Fibroblast of lung (primary cell): ENCODE results near the gene DNER. TPM values are rescaled to one million over a fixed set of nuclear protein-coding genes. Genes with fewer than 3 reads are reported as not detected.

Source experiments
- DNase-seq, 2 donors: peaks; one replicate each; pipeline versions ENCODE4 v3.0.0 to v3.0.0-alpha.2; 2010; ENCODE audit warnings: low read depth in 2 of 2
- H2AFZ ChIP-seq: 2 replicates; pipeline ENCODE4 v1.5.1; 2012; ENCODE audit warnings: low read length, control low read depth, inconsistent platforms
- H3K27ac ChIP-seq: 2 replicates; pipeline ENCODE4 v1.5.1; 2011; ENCODE audit warnings: low read length, control low read depth; ENCODE audit not compliant: insufficient read depth
- H3K27me3 ChIP-seq: 2 replicates; pipeline ENCODE4 v1.5.1; 2011; ENCODE audit warnings: mild to moderate bottlenecking, low read length; ENCODE audit not compliant: control insufficient read depth, insufficient read depth
- H3K36me3 ChIP-seq: 2 replicates; pipeline ENCODE4 v1.5.1; 2011; ENCODE audit warnings: low read length; ENCODE audit not compliant: control insufficient read depth, insufficient read depth
- H3K4me1 ChIP-seq: 2 replicates; pipeline ENCODE4 v1.5.1; 2011; ENCODE audit warnings: low read length; ENCODE audit not compliant: control insufficient read depth, insufficient read depth; ENCODE audit errors: extremely low read depth
- H3K4me2 ChIP-seq: 2 replicates; pipeline ENCODE4 v1.5.1; 2011; ENCODE audit warnings: low read length, control low read depth; ENCODE audit not compliant: insufficient read depth; ENCODE audit errors: extremely low read depth
- H3K4me3 ChIP-seq, 4 experiments: fragments of 200-600 bp in 1 of 4; sonication (generic) in 1 of 4; replicated peaks in 1 of 4; 2 replicates each; pipeline ENCODE4 v1.5.1; 2011 to 2016; ENCODE audit warnings: low read length in 4 of 4, low read depth in 3 of 4, mild to moderate bottlenecking in 3 of 4, control low read depth in 2 of 4, inconsistent platforms in 1 of 4, mixed read lengths in 1 of 4; ENCODE audit not compliant: insufficient read depth in 1 of 4; ENCODE audit errors: control extremely low read depth in 1 of 4
- H3K79me2 ChIP-seq: 2 replicates; pipeline ENCODE4 v1.5.1; 2012; ENCODE audit warnings: mild to moderate bottlenecking, low read length, inconsistent platforms; ENCODE audit not compliant: control insufficient read depth, insufficient read depth
- H3K9ac ChIP-seq: 2 replicates; pipeline ENCODE4 v1.5.1; 2011; ENCODE audit warnings: mild to moderate bottlenecking, low read length, control low read depth; ENCODE audit not compliant: insufficient read depth
- H3K9me3 ChIP-seq: 2 replicates; pipeline ENCODE4 v1.5.1; 2012; ENCODE audit warnings: low read depth, low read length; ENCODE audit not compliant: control insufficient read depth, insufficient read depth
- H4K20me1 ChIP-seq: 2 replicates; pipeline ENCODE4 v1.5.1; 2011; ENCODE audit warnings: low read length; ENCODE audit not compliant: control insufficient read depth, insufficient read depth; ENCODE audit errors: extremely low read depth
- EZH2 ChIP-seq: IDR thresholded peaks from 2 replicates; pipeline ENCODE4 v1.5.1; 2012; ENCODE audit warnings: low read length, control low read depth, mild to moderate bottlenecking; ENCODE audit errors: missing control alignments
- polyA plus RNA-seq, 2 donors: library from polyadenylated mRNA; depleted of rRNA in 1 of 2; stranded (reverse) in 1 of 2; unstranded in 1 of 2; fragments of >200 nt; gene quantifications; 2 replicates each; pipeline ENCODE4 v1.2.1, GENCODE V29; 2011 to 2012; ENCODE audit warnings: missing spikeins in 1 of 2
- total RNA-seq: library from RNA; depleted of rRNA; stranded (reverse); fragments of >200 nt; gene quantifications from 2 replicates; pipeline ENCODE4 v1.2.1, GENCODE V29; 2014
- TF ChIP-seq, protein P1 (sequence below), 2 donors: IDR thresholded peaks in 1 of 2; conservative IDR thresholded peaks in 1 of 2; 1 replicate in 1 of 2; 2 replicates in 1 of 2; pipeline ENCODE4 v1.5.1; 2011 to 2012; ENCODE audit warnings: low read length in 2 of 2, control low read depth in 1 of 2, inconsistent platforms in 1 of 2, low read depth in 1 of 2, mild to moderate bottlenecking in 1 of 2

The DNER gene
- total and polyA plus RNA-seq, 2 donors (not counting 1 experiment from before 2014, with no cell fraction given), result 0.33 to 0.43 TPM

DNA sequence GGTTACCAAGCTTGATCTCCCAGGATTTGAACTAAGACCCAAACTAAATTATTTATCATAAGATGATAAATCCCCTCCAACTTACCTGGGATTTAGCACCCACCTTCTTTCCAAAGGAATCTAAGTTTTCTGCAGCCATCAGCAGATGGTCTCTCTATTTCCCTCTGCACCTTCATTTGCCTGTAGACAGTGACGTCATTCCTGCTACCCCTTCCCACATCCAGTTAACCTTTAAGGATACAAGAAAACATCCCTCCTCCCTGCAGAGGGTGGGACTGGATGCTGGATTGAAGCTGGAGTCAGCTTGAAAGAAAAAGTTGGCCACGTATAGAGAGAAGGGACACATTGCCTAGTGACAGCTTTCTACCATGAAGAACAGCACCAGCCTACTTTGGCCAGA lies 3.7 kb upstream of the DNER start:
- H3K9ac ChIP-seq, result no peak overlapping the region
- H3K4me3 ChIP-seq, result no peak overlapping the region
- H3K9me3 ChIP-seq, result no peaks in the 10 kb centered on the region
- peaks cover 15% of the 10 kb centered on the region for H3K27me3 ChIP-seq
- no peak overlapping the region for H3K4me2 ChIP-seq
- no peaks in the 10 kb centered on the region for H3K36me3 ChIP-seq
- no peak for DNase-seq
- H3K27ac ChIP-seq, result no peak overlapping the region
- no peak overlapping the region for H2AFZ ChIP-seq
- TF ChIP-seq EZH2, result no peak
- TF ChIP-seq, protein P1, sequence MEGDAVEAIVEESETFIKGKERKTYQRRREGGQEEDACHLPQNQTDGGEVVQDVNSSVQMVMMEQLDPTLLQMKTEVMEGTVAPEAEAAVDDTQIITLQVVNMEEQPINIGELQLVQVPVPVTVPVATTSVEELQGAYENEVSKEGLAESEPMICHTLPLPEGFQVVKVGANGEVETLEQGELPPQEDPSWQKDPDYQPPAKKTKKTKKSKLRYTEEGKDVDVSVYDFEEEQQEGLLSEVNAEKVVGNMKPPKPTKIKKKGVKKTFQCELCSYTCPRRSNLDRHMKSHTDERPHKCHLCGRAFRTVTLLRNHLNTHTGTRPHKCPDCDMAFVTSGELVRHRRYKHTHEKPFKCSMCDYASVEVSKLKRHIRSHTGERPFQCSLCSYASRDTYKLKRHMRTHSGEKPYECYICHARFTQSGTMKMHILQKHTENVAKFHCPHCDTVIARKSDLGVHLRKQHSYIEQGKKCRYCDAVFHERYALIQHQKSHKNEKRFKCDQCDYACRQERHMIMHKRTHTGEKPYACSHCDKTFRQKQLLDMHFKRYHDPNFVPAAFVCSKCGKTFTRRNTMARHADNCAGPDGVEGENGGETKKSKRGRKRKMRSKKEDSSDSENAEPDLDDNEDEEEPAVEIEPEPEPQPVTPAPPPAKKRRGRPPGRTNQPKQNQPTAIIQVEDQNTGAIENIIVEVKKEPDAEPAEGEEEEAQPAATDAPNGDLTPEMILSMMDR (conservative IDR thresholded peaks at IDR 0.05 in 1 of 2, IDR thresholded peaks at IDR 0.05 in 1 of 2; ENCODE audit: low read depth in 1 of 2, low read length in 2 of 2), result no peak
- H3K4me1 ChIP-seq, result no peaks in the 10 kb centered on the region
- no peaks in the 10 kb centered on the region for H4K20me1 ChIP-seq
- H3K79me2 ChIP-seq, result no peaks in the 10 kb centered on the region

DNA sequence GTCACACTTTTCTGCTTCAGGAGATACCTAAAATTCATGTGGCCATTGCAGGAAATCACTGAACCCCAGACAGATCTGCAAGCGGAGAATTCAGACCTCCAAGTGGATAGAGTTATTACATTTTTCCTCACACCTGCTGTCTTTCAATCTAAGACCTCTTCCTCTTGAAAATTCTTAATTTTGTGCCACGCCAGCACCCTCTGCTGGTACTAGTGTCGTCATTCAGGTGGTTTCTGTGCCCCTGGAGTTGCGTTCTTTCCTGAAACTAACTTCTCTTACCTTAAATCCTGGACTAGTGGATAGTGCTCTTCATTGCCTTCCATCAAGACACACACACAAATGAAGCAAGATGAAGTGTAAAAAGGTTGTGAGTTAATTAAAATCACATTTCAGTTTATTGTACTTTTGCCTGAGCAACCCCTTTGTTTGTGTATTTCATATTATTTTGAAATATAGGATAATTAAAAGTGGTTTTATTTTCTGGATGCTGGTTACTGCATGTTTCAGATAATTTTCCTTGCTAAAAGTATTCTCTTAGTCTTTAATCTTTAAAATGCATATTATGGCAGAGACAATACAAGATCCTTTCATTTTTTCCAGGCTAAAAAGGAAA lies 1.6 kb upstream of the DNER start:
- no peak overlapping the region for H2AFZ ChIP-seq
- peak in 1 of 2 donors; percentile 29 for DNase-seq
- no peak overlapping the region for H3K4me3 ChIP-seq
- no peak overlapping the region for H3K4me2 ChIP-seq
- no peaks in the 10 kb centered on the region for H4K20me1 ChIP-seq
- H3K9me3 ChIP-seq, result no peaks in the 10 kb centered on the region
- H3K36me3 ChIP-seq, result no peaks in the 10 kb centered on the region
- H3K9ac ChIP-seq, result no peak overlapping the region
- H3K27ac ChIP-seq, result no peak overlapping the region
- H3K79me2 ChIP-seq, result no peaks in the 10 kb centered on the region
- H3K27me3 ChIP-seq, result peaks cover 19% of the 10 kb centered on the region
- H3K4me1 ChIP-seq, result no peaks in the 10 kb centered on the region
- TF ChIP-seq, protein P1 (conservative IDR thresholded peaks at IDR 0.05 in 1 of 2, IDR thresholded peaks at IDR 0.05 in 1 of 2; ENCODE audit: low read depth in 1 of 2, low read length in 2 of 2), result peak; percentile 24 to 49
- no peak for TF ChIP-seq EZH2

DNA sequence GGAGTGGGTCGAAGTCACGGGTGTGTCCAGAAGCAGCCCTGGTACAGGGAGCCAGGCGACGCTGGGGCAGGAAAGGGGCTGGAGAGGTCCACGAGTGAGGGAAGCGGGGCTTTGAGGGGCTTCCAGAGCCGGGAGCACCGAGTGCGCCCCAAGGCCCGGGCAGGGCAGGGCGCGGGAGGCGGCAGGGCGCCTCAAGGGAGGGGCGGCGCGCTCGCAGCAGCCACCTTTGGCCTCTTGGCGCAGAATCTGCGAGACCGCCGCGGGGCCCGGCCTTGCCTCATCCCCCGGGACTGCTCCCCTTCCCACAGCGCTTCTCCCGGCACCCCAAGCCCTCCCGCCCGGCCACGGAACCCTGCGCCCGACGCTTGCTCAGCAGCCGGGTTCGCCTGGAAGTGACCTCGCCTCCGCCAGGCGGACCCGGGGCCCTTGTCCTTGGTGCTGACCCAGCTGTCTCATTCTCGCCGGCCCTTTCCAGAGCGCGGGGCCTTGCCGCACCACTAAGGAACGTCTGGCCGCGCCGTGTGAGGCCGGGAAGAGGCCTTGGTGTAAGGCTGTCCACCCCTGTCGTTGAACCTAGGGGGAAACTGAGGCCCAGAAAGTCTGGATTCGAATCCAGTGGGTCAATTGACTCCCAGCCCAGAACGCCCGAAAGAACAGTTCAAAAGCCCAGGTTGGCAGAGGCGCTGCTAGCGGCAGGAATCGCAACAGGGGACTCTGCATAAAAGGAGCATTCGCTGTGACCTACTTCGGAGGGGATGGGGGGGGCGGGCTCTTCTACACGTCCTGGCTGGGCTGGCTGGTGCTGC lies 584 bp upstream of the DNER start:
- Histone ChIP-seq H3K9ac (no peak overlapping the region), H3K79me2 (no peaks in the 10 kb centered on the region), H4K20me1 (no peaks in the 10 kb centered on the region), H3K4me1 (no peaks in the 10 kb centered on the region), H3K36me3 (no peaks in the 10 kb centered on the region), H3K4me3 (peak overlapping the region; percentile 46 to 60 (median 52)), H3K27ac (no peak overlapping the region), H3K4me2 (peak overlapping the region; percentile 93), H3K27me3 (peaks cover 22% of the 10 kb centered on the region), H2AFZ (no peak overlapping the region), H3K9me3 (no peaks in the 10 kb centered on the region)
- TF ChIP-seq, protein P1 (conservative IDR thresholded peaks at IDR 0.05 in 1 of 2, IDR thresholded peaks at IDR 0.05 in 1 of 2; ENCODE audit: low read depth in 1 of 2, low read length in 2 of 2), result no peak
- TF ChIP-seq EZH2, result no peak
- peak; percentile 66 to 72 for DNase-seq
